Subcutaneous abdominal adipose tissue (tissue), 5 donors: ENCODE measurements around the gene NLRC5.
"Not testable (repeated sequence)": the region's sequence is repeated elsewhere in the genome, so short reads cannot be mapped to it uniquely, and the experiment has no call there.

Source experiments
- H3K27ac ChIP-seq: one replicate; pipeline ENCODE4 v1.7.0; 2013; ENCODE audit warnings: low read depth, mild to moderate bottlenecking, inconsistent platforms, low read length, moderate library complexity
- H3K27me3 ChIP-seq, 5 donors: one replicate each; pipeline ENCODE4 v1.7.0; 2013; ENCODE audit warnings: low read length in 5 of 5, inconsistent platforms in 1 of 5; ENCODE audit not compliant: control insufficient read depth in 5 of 5, insufficient read depth in 4 of 5
- H3K36me3 ChIP-seq, 5 donors: one replicate each; pipeline ENCODE4 v1.7.0; 2013; ENCODE audit warnings: low read length in 5 of 5; ENCODE audit not compliant: control insufficient read depth in 5 of 5, insufficient read depth in 5 of 5
- H3K4me1 ChIP-seq, 5 donors: one replicate each; pipeline ENCODE4 v1.7.0; 2013; ENCODE audit warnings: low read length in 5 of 5, mild to moderate bottlenecking in 3 of 5, moderate library complexity in 1 of 5; ENCODE audit not compliant: control insufficient read depth in 5 of 5, insufficient read depth in 5 of 5
- H3K4me3 ChIP-seq, 5 donors: one replicate each; pipeline ENCODE4 v1.7.0; 2013; ENCODE audit warnings: low read length in 5 of 5, low read depth in 1 of 5
- H3K9ac ChIP-seq, 5 donors: one replicate each; pipeline ENCODE4 v1.7.0; 2013; ENCODE audit warnings: low read length in 5 of 5, mild to moderate bottlenecking in 4 of 5, moderate library complexity in 3 of 5
- H3K9me3 ChIP-seq, 5 donors: one replicate each; pipeline ENCODE4 v1.7.0; 2013; ENCODE audit warnings: low read length in 5 of 5; ENCODE audit not compliant: control insufficient read depth in 5 of 5
- donor health status: healthy.
- donor health status: healthy.
- donor health status: healthy.
- donor health status: healthy.
- donor health status: healthy.

The NLRC5 gene

DNA sequence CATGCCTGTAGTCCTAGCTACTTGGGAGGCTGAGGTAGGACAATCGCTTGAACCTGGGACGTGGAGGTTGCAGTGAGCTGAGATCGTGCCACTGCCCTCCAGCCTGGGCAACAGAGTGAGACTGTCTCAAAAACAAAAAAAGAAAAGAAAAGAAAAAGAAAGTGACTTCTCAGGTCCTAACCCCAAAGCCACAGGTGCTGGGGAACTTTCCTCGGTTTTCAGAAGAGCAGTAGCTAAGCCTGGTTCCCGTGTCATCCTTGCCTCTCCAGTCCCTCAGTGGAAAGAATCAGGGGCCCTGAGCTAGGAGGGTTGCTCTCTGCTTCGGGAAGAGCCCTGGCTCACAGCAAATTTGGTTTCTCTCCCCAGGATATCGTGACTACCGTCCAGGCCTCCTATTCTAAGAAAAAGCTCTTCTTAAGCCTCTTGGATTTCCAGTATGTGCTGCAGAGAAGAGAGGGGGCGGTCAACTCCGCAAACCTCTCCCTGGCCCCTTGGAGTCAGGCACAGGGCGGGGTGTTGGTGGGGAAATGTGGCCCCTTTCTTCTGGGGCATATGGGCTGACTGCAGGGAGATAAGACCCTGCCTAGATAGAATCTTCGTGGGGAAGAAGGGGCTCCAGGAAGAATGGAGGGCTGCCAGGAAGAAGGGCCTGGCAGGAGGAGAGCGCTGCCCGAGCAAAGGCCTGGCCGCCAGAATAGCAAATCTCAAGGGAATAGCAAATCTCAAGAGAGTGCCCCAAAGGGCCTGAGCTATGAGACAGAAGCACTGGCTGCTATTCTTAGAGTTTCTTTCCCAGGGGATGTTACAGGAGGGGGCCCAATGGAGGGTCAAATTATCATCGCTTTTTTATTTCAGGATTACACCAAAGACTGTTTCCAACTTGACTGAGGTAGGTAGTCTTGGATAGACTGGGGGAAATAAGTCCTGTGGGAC, 8.3 kb upstream of the NLRC5 start:
- no peak overlapping the region for H3K27ac ChIP-seq
- no peak overlapping the region for H3K4me3 ChIP-seq
- H3K9ac ChIP-seq: no peak overlapping the region
- H3K4me1 ChIP-seq: peaks cover 2 to 26% (median 12%) of the 10 kb centered on the region in 5 donors
- H3K36me3 ChIP-seq: peaks cover 0 to 8% (median 4%) of the 10 kb centered on the region in 5 donors
- H3K9me3 ChIP-seq: no peaks in the 10 kb centered on the region
- H3K27me3 ChIP-seq: no peaks in the 10 kb centered on the region

DNA sequence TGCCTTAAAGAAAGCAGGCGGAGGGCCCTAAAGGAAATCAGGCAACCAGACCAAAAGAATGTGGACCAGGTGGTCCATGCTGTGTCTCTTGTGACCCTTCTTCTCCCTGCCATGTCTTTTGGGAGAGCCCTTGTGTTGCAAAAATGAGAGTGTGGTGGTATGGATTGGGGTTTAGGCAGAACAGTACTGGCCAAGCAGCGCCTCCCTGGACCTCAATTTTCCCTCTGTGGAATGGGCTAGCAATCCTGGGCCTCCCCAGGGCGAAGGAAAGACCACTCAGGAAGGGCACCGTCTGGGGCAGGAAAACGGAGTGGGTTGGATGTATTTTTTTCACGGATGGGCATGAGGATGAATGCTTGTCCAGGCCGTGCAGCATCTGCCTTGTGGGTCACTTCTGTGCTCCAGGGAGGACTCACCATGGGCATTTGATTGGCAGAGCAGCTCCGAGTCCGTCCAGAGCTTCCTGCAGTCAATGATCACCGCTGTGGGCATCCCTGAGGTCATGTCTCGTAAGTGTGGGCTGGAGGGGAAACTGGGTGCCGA, 7.6 kb upstream of the NLRC5 start:
- H3K9ac ChIP-seq: no peak overlapping the region
- H3K27me3 ChIP-seq: no peaks in the 10 kb centered on the region
- H3K9me3 ChIP-seq: no peaks in the 10 kb centered on the region
- no peak overlapping the region for H3K27ac ChIP-seq
- peaks cover 2 to 33% (median 19%) of the 10 kb centered on the region in 5 donors for H3K4me1 ChIP-seq
- H3K36me3 ChIP-seq: peaks cover 0 to 8% (median 4%) of the 10 kb centered on the region in 5 donors
- H3K4me3 ChIP-seq: no peak overlapping the region

DNA sequence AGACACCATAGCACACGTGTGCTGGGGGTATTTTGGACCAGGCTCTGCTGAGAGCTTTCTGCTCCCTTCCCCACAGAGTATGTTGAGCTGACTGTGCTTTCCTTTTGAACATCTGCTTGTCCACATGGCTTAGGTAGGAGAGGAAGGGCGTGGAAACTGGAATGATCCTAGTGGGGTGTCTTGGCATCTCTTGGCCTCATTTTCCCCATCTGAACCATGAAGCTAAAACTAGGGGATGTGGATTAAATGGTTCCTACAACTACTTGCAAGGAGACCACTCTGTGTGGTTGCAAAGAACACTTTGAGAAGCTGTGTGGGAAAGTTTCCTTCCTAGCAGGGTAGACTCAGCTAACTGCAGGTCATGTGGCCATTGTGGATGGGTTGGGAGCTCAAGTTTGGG, 6.7 kb upstream of the NLRC5 start:
- Histone ChIP-seq H3K27me3 (no peaks in the 10 kb centered on the region), H3K9ac (no peak overlapping the region), H3K4me1 (peaks cover 2 to 34% (median 19%) of the 10 kb centered on the region in 5 donors), H3K4me3 (no peak overlapping the region), H3K36me3 (peaks cover 0 to 8% (median 4%) of the 10 kb centered on the region in 5 donors), H3K27ac (no peak overlapping the region), H3K9me3 (no peaks in the 10 kb centered on the region)

DNA sequence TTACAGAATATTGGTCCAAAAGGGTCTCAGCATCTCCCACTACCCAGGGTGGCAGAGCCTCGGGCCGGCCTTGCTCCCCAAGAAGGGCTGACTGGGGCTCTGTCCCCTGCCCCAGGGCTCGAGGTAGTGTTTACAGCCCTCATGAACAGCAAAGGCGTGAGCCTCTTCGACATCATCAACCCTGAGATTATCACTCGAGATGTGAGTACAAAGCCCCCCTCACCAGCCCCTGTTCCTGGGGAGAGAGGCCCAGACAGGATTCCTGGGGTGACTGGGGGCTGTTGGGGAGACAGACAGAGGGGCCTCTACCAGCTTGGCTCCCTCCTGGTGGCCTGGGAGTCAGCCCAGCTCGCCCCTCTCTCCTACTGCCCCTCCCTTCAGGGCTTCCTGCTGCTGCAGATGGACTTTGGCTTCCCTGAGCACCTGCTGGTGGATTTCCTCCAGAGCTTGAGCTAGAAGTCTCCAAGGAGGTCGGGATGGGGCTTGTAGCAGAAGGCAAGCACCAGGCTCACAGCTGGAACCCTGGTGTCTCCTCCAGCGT, 6.1 kb upstream of the NLRC5 start:
- H3K27ac ChIP-seq: no peak overlapping the region
- no peak overlapping the region for H3K4me3 ChIP-seq
- H3K9me3 ChIP-seq: no peaks in the 10 kb centered on the region
- H3K27me3 ChIP-seq: no peaks in the 10 kb centered on the region
- peaks cover 0 to 8% (median 4%) of the 10 kb centered on the region in 5 donors for H3K36me3 ChIP-seq
- no peak overlapping the region for H3K9ac ChIP-seq
- H3K4me1 ChIP-seq: peaks cover 3 to 40% (median 22%) of the 10 kb centered on the region in 5 donors

DNA sequence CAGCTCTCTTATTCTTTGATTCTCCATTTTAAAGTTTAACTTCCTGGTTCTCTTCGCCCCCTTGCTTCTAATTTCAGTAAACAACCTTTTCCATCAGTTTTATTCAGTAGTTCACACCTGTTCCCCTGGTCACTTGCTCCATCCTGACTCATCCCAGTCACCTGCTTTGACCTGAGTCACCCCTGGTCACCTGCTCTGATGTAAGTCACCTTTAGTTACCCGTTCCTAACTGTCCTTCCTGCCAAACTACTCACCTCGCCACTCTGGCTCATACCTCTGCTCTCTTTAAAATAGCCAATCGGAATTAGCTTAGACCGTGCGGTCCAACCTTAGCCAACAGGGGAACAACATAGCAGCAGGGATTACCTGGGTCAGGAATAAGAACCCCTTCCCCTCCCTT, 4.7 kb upstream of the NLRC5 start:
- no peaks in the 10 kb centered on the region for H3K9me3 ChIP-seq
- H3K27me3 ChIP-seq: no peaks in the 10 kb centered on the region
- H3K4me3 ChIP-seq: no peak overlapping the region
- H3K9ac ChIP-seq: no peak overlapping the region
- H3K4me1 ChIP-seq: peaks cover 6 to 51% (median 32%) of the 10 kb centered on the region in 5 donors
- peak overlapping the region; percentile 75 for H3K27ac ChIP-seq
- peaks cover 0 to 8% (median 4%) of the 10 kb centered on the region in 5 donors for H3K36me3 ChIP-seq

DNA sequence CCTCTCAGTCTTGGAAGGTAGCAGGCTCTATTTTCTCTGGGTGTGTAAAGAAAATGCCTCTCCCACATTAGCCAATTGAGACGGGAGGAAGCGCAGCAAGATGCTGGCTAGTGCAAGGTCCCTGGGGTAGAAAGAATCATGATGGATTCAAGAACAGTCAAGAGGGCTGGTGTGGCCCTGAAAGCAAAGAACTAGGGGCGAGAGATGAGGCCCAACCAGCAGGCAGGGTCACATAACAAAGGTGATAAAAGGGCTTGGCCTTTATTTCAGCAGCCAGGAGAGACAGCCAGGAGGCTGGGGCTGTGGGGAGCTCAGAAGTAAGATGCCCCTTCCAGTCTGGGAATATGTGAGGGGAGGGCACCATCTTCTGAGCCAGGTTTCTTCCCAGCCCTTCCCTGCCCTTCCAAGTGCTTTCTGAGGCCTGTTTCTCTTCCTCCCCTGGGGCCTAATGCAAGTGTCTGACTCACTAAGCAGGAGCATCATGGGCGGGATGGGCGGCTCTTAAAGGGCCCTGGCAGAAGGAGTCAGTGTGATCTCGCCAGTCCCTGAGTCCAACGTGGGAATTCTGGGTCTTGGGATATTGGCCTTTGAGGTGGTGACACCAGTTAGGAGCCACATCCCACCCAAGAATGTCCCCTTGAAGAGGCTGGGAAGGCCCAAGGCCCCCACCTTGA, 3.9 kb upstream of the NLRC5 start:
- no peaks in the 10 kb centered on the region for H3K9me3 ChIP-seq
- H3K27me3 ChIP-seq: no peaks in the 10 kb centered on the region
- H3K9ac ChIP-seq: peak overlapping the region in 1 of 5 donors; percentile 35
- peaks cover 6 to 59% (median 38%) of the 10 kb centered on the region in 5 donors for H3K4me1 ChIP-seq
- peak overlapping the region in 1 of 5 donors; percentile 13 for H3K4me3 ChIP-seq
- H3K36me3 ChIP-seq: peaks cover 0 to 8% (median 4%) of the 10 kb centered on the region in 5 donors
- peak overlapping the region; percentile 75 for H3K27ac ChIP-seq

DNA sequence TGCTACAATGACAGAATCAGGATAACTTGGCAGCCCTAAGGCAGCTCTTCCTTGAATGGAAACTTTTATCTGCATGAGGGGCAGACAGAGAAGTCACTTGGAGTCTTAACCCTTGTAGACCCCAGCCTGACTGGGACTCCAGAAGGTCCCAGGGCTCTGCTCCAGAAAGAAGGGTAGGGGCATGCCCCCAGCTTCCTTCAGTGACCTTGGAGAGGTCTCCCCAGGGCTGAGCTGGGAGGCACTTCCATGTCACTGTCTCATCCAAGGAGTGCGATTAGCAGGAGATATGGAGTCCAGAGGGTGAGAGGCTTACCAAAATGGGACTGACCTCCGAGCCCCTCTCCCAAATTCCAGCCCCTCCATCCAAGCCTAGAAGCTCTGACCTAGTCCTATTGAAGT, 3.4 kb upstream of the NLRC5 start:
- peaks cover 6 to 65% (median 44%) of the 10 kb centered on the region in 5 donors for H3K4me1 ChIP-seq
- H3K27ac ChIP-seq: peak overlapping the region; percentile 75
- H3K9ac ChIP-seq: no peak overlapping the region

DNA sequence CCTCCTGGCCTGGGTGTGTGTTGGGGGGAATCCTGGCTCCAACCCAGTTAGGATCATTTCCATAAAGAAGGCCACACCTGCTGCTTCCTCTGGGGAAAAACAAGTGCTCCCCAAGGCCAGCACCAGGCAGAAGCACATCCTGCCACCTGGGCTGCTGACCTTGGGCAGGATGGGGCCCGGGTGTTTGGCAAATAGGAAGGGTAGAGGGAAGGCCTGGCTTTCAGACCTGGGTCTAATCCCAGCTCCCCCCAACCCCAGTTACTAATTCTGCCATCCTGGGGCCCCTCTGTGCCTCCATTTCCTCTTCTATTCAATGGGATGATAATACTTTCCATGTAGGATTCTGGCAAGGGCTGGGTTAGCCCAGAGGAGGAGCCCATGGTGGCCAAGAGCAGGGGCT, 3.0 kb upstream of the NLRC5 start:
- Histone ChIP-seq H3K27ac (peak overlapping the region; percentile 75), H3K9ac (no peak overlapping the region), H3K4me1 (peaks cover 6 to 67% (median 47%) of the 10 kb centered on the region in 5 donors), H3K36me3 (peaks cover 0 to 8% (median 4%) of the 10 kb centered on the region in 5 donors), H3K9me3 (no peaks in the 10 kb centered on the region), H3K27me3 (no peaks in the 10 kb centered on the region), H3K4me3 (no peak overlapping the region)

More for the DNA sequence above, 3.4 kb upstream of the NLRC5 start:
- H3K36me3 ChIP-seq: peaks cover 0 to 8% (median 4%) of the 10 kb centered on the region in 5 donors
- H3K9me3 ChIP-seq: no peaks in the 10 kb centered on the region
- H3K4me3 ChIP-seq: no peak overlapping the region
- no peaks in the 10 kb centered on the region for H3K27me3 ChIP-seq

DNA sequence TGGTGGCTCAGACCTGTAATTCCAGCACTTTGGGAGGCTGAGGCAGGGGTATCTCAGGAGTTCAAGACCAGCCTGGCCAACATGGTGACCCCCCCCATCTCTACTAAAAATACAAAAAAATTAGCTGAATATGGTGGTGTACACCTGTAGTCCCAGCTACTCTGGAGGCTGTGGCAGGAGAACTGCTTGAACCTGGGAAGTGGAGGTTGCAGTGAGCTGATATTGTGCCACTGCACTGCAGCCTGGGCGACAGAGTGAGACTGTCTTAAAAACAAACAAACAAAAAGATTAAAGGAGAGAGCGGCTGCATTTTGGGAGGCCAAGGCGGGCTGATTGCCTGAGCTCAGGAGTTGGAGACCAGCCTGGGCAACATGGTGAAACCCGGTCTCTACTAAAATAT, 2.4 kb upstream of the NLRC5 start:
- H3K9ac ChIP-seq, H3K27me3 ChIP-seq, H3K36me3 ChIP-seq, H3K4me3 ChIP-seq, H3K9me3 ChIP-seq: not testable (repeated sequence)
- Histone ChIP-seq H3K4me1 (peaks cover 6 to 70% (median 51%) of the 10 kb centered on the region in 5 donors), H3K27ac (peak overlapping the region; percentile 75)
